ENCODE data around the gene SH3BP5L.

The SH3BP5L gene

GRCh38 chr1:248828845-248829244, 3.1 kb upstream of the SH3BP5L start:
- TF ChIP-seq, protein P1, sequence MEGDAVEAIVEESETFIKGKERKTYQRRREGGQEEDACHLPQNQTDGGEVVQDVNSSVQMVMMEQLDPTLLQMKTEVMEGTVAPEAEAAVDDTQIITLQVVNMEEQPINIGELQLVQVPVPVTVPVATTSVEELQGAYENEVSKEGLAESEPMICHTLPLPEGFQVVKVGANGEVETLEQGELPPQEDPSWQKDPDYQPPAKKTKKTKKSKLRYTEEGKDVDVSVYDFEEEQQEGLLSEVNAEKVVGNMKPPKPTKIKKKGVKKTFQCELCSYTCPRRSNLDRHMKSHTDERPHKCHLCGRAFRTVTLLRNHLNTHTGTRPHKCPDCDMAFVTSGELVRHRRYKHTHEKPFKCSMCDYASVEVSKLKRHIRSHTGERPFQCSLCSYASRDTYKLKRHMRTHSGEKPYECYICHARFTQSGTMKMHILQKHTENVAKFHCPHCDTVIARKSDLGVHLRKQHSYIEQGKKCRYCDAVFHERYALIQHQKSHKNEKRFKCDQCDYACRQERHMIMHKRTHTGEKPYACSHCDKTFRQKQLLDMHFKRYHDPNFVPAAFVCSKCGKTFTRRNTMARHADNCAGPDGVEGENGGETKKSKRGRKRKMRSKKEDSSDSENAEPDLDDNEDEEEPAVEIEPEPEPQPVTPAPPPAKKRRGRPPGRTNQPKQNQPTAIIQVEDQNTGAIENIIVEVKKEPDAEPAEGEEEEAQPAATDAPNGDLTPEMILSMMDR (IDR thresholded peaks at IDR 0.05; ENCODE audit: low read length, missing control alignments): no peak

DNA sequence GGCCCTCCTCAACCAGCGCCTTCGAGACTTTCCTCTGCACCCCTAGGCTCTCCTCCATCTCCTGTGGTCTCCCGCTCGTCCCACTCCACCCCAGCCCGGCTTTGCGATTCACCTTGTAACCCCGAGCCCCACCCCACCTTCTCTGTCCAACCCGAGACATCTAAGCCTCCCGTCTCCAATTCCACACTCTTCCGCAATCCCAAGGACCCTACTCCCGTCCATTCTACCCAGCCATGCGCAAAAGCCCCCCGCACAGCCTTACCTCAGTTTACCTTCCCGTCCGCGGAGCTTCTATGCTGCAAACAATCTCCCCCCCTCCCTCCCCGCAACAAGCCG, 174 bp downstream of the SH3BP5L start:
- H3K4me3 ChIP-seq (replicated peaks; ENCODE audit: low read depth, low read length): peak overlapping the region; percentile 99
- TF ChIP-seq, protein P1 (IDR thresholded peaks at IDR 0.05; ENCODE audit: low read length, missing control alignments): no peak
- no peak for DNase-seq (ENCODE audit: low read depth)

More at GRCh38 chr1:248828845-248829244, 3.1 kb upstream of the SH3BP5L start:
- peak; percentile 93 for DNase-seq (ENCODE audit: low read depth)
- H3K4me3 ChIP-seq (replicated peaks; ENCODE audit: low read depth, low read length): no peak overlapping the region

GRCh38 chr1:248825136-248825535, 579 bp downstream of the SH3BP5L start:
- H3K4me3 ChIP-seq (replicated peaks; ENCODE audit: low read depth, low read length): peak overlapping the region; percentile 99
- no peak for DNase-seq (ENCODE audit: low read depth)
- TF ChIP-seq, protein P1 (IDR thresholded peaks at IDR 0.05; ENCODE audit: low read length, missing control alignments): no peak

DNA sequence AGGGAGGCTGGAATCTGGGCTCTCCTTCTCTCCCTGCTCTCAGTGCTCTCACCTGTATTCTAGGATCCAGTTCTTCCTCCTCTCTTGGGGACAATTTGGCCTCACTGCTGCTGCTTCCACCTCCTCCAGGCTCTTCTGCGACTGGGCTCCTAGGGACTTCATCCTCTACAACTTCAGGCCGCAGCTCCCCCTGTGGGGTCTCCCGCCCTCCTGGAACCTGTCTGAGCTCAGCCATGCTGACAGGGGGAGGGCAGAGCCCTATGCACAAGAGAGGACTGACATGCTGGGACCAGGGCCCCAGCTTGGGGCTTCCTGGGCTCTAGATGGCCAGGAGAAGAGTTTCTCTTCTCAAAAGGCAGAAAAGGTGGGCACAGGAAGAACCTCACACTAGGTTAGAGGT, 1.0 kb downstream of the SH3BP5L start:
- H3K4me3 ChIP-seq (replicated peaks; ENCODE audit: low read depth, low read length): peak overlapping the region; percentile 99
- TF ChIP-seq, protein P1 (IDR thresholded peaks at IDR 0.05; ENCODE audit: low read length, missing control alignments): no peak
- DNase-seq (ENCODE audit: low read depth): no peak

DNA sequence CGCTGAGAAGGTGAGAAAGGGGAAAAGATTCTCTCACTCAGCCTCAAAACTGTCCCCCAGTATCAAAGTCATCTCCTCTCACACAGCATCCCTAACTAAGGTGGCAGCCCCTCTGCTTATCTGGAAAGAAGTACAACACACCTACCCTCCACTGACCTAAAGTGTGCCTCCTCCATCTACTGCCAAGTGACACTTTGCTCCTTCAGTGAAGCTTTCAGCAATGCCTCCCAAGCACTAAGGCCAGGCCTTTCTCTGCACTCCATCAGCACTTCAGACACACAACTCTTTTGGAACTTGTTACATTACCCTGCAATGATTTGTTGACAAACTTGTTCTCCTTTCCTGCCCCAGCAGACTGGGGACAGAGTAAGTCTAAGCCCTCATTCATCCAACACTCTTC, 1.4 kb downstream of the SH3BP5L start:
- peak overlapping the region; percentile 99 for H3K4me3 ChIP-seq (replicated peaks; ENCODE audit: low read depth, low read length)
- TF ChIP-seq, protein P1 (IDR thresholded peaks at IDR 0.05; ENCODE audit: low read length, missing control alignments): no peak

DNA sequence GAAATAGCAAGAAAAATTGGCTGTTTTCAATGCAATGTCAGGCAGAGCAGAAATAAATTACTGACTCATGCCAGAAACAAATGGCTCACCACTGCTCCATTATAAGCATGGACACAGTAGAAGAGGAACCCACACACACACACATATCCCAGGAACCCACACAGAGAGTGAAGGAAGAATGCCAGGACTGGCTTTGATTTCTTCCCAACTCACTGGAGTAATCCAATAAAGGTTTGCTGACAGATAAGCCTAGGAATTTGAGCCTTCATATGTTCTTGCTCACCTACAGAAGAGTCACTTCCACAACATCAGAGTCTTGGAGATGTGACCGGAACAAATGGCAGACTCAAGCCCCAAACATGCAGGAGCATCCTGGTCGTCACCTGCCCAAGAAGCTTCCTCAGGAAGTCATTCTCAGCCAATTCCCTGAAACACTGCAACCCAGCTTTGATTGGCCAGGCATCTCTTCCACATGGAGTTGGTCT, 2.2 kb downstream of the SH3BP5L start:
- H3K4me3 ChIP-seq (replicated peaks; ENCODE audit: low read depth, low read length): peak overlapping the region; percentile 35
- TF ChIP-seq, protein P1 (IDR thresholded peaks at IDR 0.05; ENCODE audit: low read length, missing control alignments): no peak
- DNase-seq (ENCODE audit: low read depth): peak; percentile 42

More for the DNA sequence above, 1.4 kb downstream of the SH3BP5L start:
- no peak for DNase-seq (ENCODE audit: low read depth)

Data from fibroblast of pulmonary artery (primary cell).